ENCODE measurements around the gene ROBO1. TPM values are rescaled to one million over a fixed set of nuclear protein-coding genes. Genes with fewer than 3 reads are reported as not detected.
"Not testable (repeated sequence)": the region's sequence is repeated elsewhere in the genome, so short reads cannot be mapped to it uniquely, and the experiment has no call there.

The ROBO1 gene
- polyA plus RNA-seq, 3 donors = 86.9 to 107 (median 102) TPM

GRCh38 chr3:79317551-79318518, 450.0 kb downstream of the ROBO1 start:
- DNase-seq = no peak

- DNase-seq = no peak
Measured at GRCh38 chr3:79314962-79315361, 452.8 kb downstream of the ROBO1 start.

- DNase-seq = no peak
Measured at GRCh38 chr3:79314544-79314943, 453.3 kb downstream of the ROBO1 start.

- DNase-seq = no peak
Measured at GRCh38 chr3:79310016-79310415, 457.8 kb downstream of the ROBO1 start.

- DNase-seq = no peak
Measured at GRCh38 chr3:79306934-79307570, 460.7 kb downstream of the ROBO1 start.

DNA sequence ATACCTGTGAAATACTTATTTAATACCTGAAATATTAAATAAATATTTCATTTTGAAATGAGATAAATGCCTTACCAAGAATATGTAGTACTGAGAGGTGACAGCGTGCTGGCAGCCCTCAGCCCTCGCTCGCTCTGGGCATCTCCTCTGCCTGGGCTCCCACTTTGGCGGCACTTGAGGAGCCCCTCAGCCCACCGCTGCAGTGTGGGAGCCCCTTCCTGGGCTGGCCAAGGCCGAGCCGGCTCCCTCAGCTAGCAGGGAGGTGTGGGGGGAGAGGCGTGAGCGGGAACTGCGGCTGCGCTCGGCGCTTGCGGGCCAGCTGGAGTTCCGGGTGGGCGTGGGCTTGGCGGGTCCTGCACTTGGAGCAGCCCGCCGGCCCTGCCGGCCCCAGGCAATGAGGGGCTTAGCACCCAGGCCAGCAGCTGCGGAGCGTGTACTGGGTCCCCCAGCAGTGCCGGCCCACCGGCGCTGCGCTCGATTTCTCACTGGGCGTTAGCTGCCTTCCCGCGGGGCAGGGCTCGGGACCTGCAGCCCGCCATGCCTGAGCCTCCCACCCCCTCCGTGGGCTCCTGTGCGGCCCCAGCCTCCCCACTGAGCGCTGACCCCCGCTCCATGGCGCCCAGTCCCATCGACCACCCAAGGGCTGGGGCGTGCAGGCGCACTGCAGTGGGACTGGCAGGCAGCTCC, 467.7 kb downstream of the ROBO1 start:
- DNase-seq = not testable (repeated sequence)

DNA sequence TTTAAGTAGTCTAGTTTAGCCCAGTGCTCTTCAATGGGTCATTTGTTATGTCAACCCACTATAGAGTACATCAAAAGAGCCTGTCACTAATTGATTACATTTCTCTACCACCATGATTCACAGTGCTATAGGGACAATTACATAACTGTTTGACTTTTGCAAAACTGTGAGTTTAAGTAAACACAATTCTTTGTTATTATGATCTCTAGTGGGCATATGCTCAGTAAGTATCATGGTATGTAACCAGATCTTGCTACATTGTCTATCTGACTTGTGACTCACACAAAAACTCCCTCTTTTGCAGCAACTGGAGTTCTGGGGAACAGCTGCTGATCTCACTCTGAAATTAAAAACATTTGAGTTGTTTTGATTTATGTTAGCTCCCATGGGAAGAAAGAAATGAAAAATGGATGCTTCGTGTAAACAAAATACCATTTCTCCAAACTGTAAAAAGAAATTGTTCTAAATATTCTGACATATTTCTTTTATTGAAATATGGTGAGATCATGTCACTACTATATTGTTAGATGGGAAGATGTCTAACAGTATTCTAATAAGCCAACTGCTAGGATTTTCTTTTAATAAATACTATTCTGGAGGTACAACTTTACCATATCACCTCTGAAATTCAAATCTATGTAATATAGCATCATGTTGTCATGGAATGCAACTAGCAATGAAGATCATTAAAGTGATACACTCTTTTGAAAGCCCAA, 470.4 kb downstream of the ROBO1 start:
- DNase-seq = no peak

DNA sequence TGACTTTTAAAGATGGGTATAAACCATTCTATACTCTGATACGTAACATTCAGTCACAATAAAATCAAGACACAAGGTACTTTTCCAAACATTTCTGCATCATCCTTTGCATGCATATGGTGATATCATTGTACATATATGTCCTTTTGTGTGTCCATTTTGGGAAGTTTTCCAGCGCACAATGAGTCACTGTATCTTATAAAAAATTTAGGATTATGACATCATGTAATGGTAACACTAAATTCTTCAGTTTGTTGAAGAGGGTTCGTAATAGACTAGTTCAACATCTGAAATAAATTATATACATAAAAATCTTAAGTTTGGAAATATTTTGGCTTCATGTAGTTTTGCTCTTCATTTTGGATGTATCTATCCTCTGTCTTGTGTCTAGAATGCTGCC, 480.9 kb downstream of the ROBO1 start:
- no peak for DNase-seq

- DNase-seq = no peak
Measured at GRCh38 chr3:79285871-79286270, 481.9 kb downstream of the ROBO1 start.

GRCh38 chr3:79285380-79285779, 482.4 kb downstream of the ROBO1 start:
- no peak for DNase-seq

DNA sequence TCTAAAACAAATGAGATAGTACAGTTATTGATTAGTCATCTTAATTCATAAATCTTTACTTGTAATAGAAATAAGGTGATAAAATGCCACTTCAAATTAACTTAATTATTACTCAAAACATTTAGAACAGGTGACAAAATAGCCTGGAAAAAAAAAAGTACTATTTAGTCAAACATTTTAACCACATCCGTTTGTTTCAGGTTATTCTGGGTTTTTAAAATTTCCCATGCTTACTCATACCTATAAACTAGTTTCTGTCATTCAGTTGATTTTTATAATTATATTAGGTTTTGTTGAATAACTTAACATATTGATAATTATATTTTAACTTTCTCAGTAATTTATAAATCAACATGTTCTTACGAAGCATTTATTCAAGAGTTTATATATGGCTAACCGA, 483.0 kb downstream of the ROBO1 start:
- DNase-seq = no peak

- DNase-seq = no peak
Measured at GRCh38 chr3:79278681-79279080, 489.1 kb downstream of the ROBO1 start.

DNA sequence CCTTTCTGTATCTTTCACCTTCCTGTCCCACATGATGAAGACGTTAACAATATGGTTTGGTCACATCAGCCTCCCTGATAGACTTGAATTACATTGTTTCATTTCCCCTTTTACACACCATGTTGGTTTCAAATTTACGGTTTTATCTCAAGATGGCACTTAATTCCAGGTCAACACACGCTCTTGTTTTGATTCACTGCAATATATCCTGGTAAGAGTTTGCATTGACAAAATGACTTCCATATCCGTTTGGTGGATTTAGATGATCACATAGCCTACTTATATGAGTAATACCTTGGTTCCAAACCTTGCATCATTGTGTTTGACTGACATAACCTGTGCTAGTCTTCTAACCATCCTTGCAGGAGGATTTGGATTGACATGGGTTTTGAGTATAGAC, 499.4 kb downstream of the ROBO1 start:
- DNase-seq = no peak

DNA sequence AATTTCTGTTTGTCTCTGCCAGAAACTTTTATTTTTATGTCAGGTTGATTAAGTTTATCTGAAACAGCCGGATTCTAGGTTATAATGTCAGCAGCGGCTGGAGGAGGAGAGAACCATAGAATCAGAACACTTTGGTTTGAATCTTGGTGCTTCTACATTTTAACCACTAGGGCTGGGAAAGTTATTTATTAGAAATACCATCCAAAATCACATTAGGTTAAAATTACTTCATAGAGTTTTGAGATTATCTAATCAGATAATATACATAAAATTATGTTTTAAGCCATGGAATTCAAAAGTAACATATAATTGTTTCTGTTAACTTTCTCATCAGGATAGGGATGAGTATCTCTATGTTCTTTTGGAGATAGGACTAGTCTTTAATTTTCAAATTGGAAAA, 502.9 kb downstream of the ROBO1 start:
- DNase-seq = no peak

- DNase-seq = no peak
Measured at GRCh38 chr3:79263423-79263822, 504.4 kb downstream of the ROBO1 start.

DNA sequence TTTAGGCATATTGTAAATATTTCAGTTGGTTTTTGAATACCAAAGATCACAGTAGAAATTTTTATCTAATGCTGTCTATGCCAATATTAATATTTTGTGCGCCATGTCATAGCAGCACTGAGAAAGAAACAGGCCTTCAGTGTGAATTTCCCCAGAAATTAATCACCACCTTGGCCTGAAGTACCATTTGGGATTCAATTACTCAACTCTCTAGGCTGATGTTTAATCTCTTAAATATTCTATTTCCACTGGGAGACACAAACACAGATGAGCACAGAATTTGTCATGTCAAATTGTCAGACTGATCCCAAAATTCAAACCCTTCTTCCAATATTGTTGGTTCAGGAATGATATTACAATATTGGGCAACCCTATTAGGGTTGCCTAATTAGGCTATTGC, 509.3 kb downstream of the ROBO1 start:
- DNase-seq = no peak

GRCh38 chr3:79257791-79258190, 510.0 kb downstream of the ROBO1 start:
- no peak for DNase-seq

DNA sequence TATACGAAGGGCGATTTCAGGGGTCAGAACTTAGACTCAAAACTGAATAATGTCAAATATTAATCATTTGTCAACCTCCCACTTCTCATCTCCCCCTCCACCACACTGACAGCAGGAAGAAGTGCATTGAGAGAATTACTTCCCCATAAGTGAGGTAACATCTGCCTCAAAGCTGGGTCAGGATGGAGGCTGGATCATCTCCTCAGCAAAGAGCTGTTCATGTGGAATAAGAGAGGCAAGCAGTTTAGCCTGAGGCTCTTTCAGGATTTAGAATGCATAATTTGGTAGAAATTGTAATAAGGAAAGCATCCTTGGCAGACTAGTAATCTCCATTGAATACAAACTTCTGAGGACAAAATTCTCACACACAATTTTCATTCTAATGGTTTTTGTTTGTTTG, 512.1 kb downstream of the ROBO1 start:
- DNase-seq = no peak

GRCh38 chr3:79255292-79255691, 512.5 kb downstream of the ROBO1 start:
- DNase-seq = no peak

DNA sequence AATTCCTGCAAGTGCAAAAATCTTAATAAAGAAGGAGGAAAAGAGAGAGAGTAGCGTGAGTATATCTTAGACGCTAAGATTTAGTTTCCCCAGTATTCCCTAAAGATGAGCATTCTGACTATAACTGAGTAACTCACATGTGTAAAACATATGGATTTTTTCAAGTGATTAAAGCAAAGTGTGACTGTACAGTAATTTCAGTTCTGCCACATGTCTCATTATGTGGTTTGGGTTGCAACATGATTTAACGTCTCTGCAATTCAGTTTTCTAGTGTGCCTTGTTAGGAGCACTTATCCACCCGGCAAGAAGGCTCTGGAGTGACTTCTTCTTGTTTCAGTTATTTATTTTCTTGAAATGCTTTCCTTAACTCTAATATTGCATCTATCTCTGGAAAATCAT, 514.1 kb downstream of the ROBO1 start:
- DNase-seq = no peak

GRCh38 chr3:79253271-79253670, 514.5 kb downstream of the ROBO1 start:
- no peak for DNase-seq

DNA sequence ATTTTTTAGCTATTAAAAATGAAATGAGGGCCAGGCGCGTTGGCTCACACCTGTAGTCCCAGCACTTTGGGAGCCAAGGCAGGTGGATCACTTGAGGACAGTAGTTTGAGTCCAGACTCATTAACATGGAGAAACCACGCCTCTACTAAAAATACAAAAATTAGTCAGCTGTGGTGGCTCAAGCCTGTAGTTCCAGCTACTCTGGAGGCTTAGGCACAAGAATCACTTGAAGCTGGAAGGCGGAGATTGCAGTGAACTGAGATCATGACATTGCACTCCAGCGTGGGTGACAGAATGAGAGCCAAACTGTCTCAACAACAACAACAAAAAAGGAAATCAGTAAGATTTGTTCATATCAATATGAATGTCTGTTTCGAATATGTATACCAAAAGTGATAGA, 517.1 kb downstream of the ROBO1 start:
- DNase-seq = no peak

Measured in renal pelvis (tissue), 4 donors.